Panc1 (cell line): ENCODE measurements around the gene DTNB. TPM values are rescaled to one million over a fixed set of nuclear protein-coding genes. Genes with fewer than 3 reads are reported as not detected.

Experiments
- ATAC-seq: fragments of 200-7000 bp; cut with Tn5 transposase; 2 replicates; pipeline ENCODE4 v1.9.1; 2020; ENCODE audit warnings: mild to moderate bottlenecking, moderate library complexity
- BruUV-seq: library from RNA; stranded (reverse); fragments of 400-500 nt; replicated peaks from 2 replicates; lab custom pipeline; 2021; lab: Mats Ljungman, UMichigan
- CTCF ChIA-PET: fragments of 300-600 bp; sonication (Branson Sonifier 250); formaldehyde crosslinking; loops from one replicate; lab custom pipeline; 2022; ENCODE audit warnings: antibody characterized with exemption; lab: Charles Lee
- POLR2A ChIA-PET: fragments of 300-600 bp; sonication (Branson Sonifier 250); formaldehyde crosslinking; loops from one replicate; lab custom pipeline; 2022; ENCODE audit warnings: antibody characterized with exemption; lab: Charles Lee
- DNase-seq: peaks from one replicate; pipeline ENCODE4 v3.0.0-alpha.2; 2010; ENCODE audit warnings: low read depth, low spot score
- H3K27ac ChIP-seq: 2 replicates; pipeline ENCODE4 v1.5.1; 2011; ENCODE audit warnings: mild to moderate bottlenecking, low read length, inconsistent platforms
- H3K27me3 ChIP-seq: fragments of 200-500 bp; sonication (Bioruptor generic); 2 replicates; pipeline ENCODE4 v1.6.0; 2014; ENCODE audit warnings: low read length, inconsistent platforms; ENCODE audit not compliant: control insufficient read depth, insufficient read depth
- H3K36me3 ChIP-seq: fragments of 200-500 bp; sonication (Bioruptor generic); 2 replicates; pipeline ENCODE4 v1.5.1; 2014; ENCODE audit warnings: inconsistent platforms, mild to moderate bottlenecking, low read length, moderate library complexity; ENCODE audit not compliant: control insufficient read depth, insufficient read depth
- H3K4me1 ChIP-seq: 2 replicates; pipeline ENCODE4 v1.5.1; 2011; ENCODE audit warnings: inconsistent platforms, mild to moderate bottlenecking, low read length, moderate library complexity; ENCODE audit not compliant: control insufficient read depth, insufficient read depth
- H3K4me3 ChIP-seq, 2 experiments: 2 replicates each; pipeline ENCODE4 v1.5.1; 2011 to 2012; ENCODE audit warnings: low read depth in 2 of 2, low read length in 2 of 2, mild to moderate bottlenecking in 2 of 2, inconsistent platforms in 1 of 2, moderate library complexity in 1 of 2
- H3K9me3 ChIP-seq: fragments of 200-500 bp; sonication (Bioruptor generic); 2 replicates; pipeline ENCODE4 v1.5.1; 2014; ENCODE audit warnings: low read depth, mild to moderate bottlenecking, inconsistent platforms, low read length, moderate library complexity; ENCODE audit not compliant: control insufficient read depth, insufficient read depth
- CTCF ChIP-seq: fragments of 450-650 bp; IDR thresholded peaks from 2 replicates; pipeline ENCODE4 v1.5.1; 2017; ENCODE audit warnings: mild to moderate bottlenecking
- POLR2AphosphoS5 ChIP-seq: IDR thresholded peaks from 2 replicates; pipeline ENCODE4 v1.6.1; 2012; ENCODE audit warnings: mild to moderate bottlenecking, low read depth, low read length, moderate library complexity
- REST ChIP-seq, 2 experiments: IDR thresholded peaks; 2 replicates each; pipeline ENCODE4 v1.6.1; 2011 to 2012; ENCODE audit warnings: low read depth in 2 of 2, control low read depth in 1 of 2, low read length in 1 of 2, mild to moderate bottlenecking in 1 of 2, moderate library complexity in 1 of 2; ENCODE audit not compliant: insufficient read depth in 1 of 2
- SIN3A ChIP-seq: IDR thresholded peaks from 2 replicates; pipeline ENCODE4 v1.6.1; 2012; ENCODE audit warnings: low read depth, mild to moderate bottlenecking, low read length, moderate library complexity, borderline replicate concordance; ENCODE audit not compliant: insufficient read depth
- TCF7L2 ChIP-seq: IDR thresholded peaks from 2 replicates; pipeline ENCODE4 v1.6.1; 2011; ENCODE audit warnings: mild to moderate bottlenecking, low read depth, low read length, inconsistent platforms
- in situ Hi-C: cut with HindIII; loops from 2 replicates; pipeline ENCODE4 v1.10.0; 2016; ENCODE audit warnings: low sequenced_read_pairs, low pct_unique_long_range_greater_than_20kb
- intact Hi-C: fragments of 100-400 bp; cut with micrococcal nuclease; formaldehyde crosslinking; loops from one replicate; pipeline ENCODE4 v1.10.0; 2022; ENCODE audit not compliant: unreplicated experiment
- total RNA-seq: library from RNA; stranded (reverse); gene quantifications from one replicate; pipeline ENCODE4 v1.2.1, GENCODE V29; 2021; ENCODE audit not compliant: unreplicated experiment

The DTNB gene
- total RNA-seq, 1 experiment from 2014 or later: 37.8 TPM

- Histone ChIP-seq H3K27me3 (no peaks in the 10 kb centered on the region), H3K9me3 (no peaks in the 10 kb centered on the region), H3K36me3 (no peaks in the 10 kb centered on the region), H3K4me3 (peak overlapping the region; percentile 54 to 61; a peak in 3 of 4 replicates), H3K27ac (no peak overlapping the region), H3K4me1 (no peaks in the 10 kb centered on the region)
- intact Hi-C loops: no loop called here
- no TSS peak for BruUV-seq
- CTCF ChIA-PET: no interaction called here
- peak; percentile 6 for ATAC-seq
- TF ChIP-seq POLR2AphosphoS5 (no peak), TCF7L2 (no peak), REST (IDR thresholded peaks at IDR 0.05; ENCODE audit: insufficient read depth in 1 of 2, low read depth in 2 of 2, low read length in 1 of 2) (no peak), CTCF (no peak), SIN3A (no peak)
- in situ Hi-C loops: no loop called here
- no peak for DNase-seq
- POLR2A ChIA-PET: no interaction called here
Measured at GRCh38 chr2:25341011-25341727, 332.2 kb downstream of the DTNB start.

- Histone ChIP-seq H3K36me3 (no peaks in the 10 kb centered on the region), H3K9me3 (no peaks in the 10 kb centered on the region), H3K27ac (no peak overlapping the region), H3K4me3 (peak overlapping the region; percentile 54 to 61), H3K27me3 (no peaks in the 10 kb centered on the region), H3K4me1 (no peaks in the 10 kb centered on the region)
- ChIA-PET CTCF (no interaction called here), POLR2A (no interaction called here)
- TF ChIP-seq CTCF (no peak), SIN3A (no peak), TCF7L2 (no peak), POLR2AphosphoS5 (no peak), REST (IDR thresholded peaks at IDR 0.05; ENCODE audit: insufficient read depth in 1 of 2, low read depth in 2 of 2, low read length in 1 of 2) (no peak)
- in situ Hi-C loops: no loop called here
- DNase-seq (no peak), ATAC-seq (no peak)
- no TSS peak for BruUV-seq
- intact Hi-C loops: no loop called here
Measured at GRCh38 chr2:25340181-25340921, 333.0 kb downstream of the DTNB start.
